Thoracic aorta (tissue), 2 donors: ENCODE data around the gene TOP1. TPM values are rescaled to one million over a fixed set of nuclear protein-coding genes. Genes with fewer than 3 reads are reported as not detected.
"Not testable (repeated sequence)": the region's sequence is repeated elsewhere in the genome, so short reads cannot be mapped to it uniquely, and the experiment has no call there.

Experiments
- ATAC-seq: fragments of 150-250 bp; one replicate; pipeline ENCODE4 v1.8.0; 2017; ENCODE audit warnings: low read depth; ENCODE audit not compliant: insufficient number of reproducible peaks, low FRiP score
- DNase-seq: peaks from one replicate; pipeline ENCODE4 v3.0.0-alpha.2; 2020; ENCODE audit warnings: low spot score
- H3K27ac ChIP-seq, 2 donors: fragments of 200-600 bp; sonication (generic); 1 replicate in 1 of 2; 2 replicates in 1 of 2; pipeline ENCODE4 v1.5.1; 2016; ENCODE audit warnings: mild to moderate bottlenecking in 2 of 2, moderate library complexity in 2 of 2
- H3K27me3 ChIP-seq: fragments of 200-600 bp; sonication (generic); replicated peaks from 2 replicates; pipeline ENCODE4 v1.6.0; 2016; ENCODE audit warnings: mild to moderate bottlenecking; ENCODE audit not compliant: insufficient read depth
- H3K36me3 ChIP-seq: fragments of 200-600 bp; sonication (generic); one replicate; pipeline ENCODE4 v1.5.1; 2016
- H3K4me1 ChIP-seq, 2 donors: fragments of 200-600 bp; sonication (generic); 1 replicate in 1 of 2; 2 replicates in 1 of 2; pipeline versions ENCODE4 v1.5.1 to v1.6.0; 2016; ENCODE audit warnings: low read depth in 2 of 2, mild to moderate bottlenecking in 1 of 2; ENCODE audit not compliant: control insufficient read depth in 1 of 2
- H3K4me3 ChIP-seq: fragments of 200-600 bp; sonication (generic); 2 replicates; pipeline ENCODE4 v1.5.1; 2016; ENCODE audit warnings: mild to moderate bottlenecking
- H3K9me3 ChIP-seq: fragments of 200-600 bp; sonication (generic); 2 replicates; pipeline ENCODE4 v1.5.1; 2016
- total RNA-seq, 2 donors: library from RNA; depleted of rRNA; stranded (reverse); fragments of >200 nt; gene quantifications; one replicate each; pipeline versions ENCODE4 v1.1.0 to v1.2.3, GENCODE V29; 2016
- TF ChIP-seq, protein P1 (sequence below): fragments of 200-600 bp; sonication (generic); IDR thresholded peaks from one replicate; pipeline ENCODE4 v1.5.1; 2019; ENCODE audit warnings: antibody characterized with exemption

TOP1 gene
- total RNA-seq, 2 donors from 2014 or later = 17.3 to 35.4 TPM

DNA sequence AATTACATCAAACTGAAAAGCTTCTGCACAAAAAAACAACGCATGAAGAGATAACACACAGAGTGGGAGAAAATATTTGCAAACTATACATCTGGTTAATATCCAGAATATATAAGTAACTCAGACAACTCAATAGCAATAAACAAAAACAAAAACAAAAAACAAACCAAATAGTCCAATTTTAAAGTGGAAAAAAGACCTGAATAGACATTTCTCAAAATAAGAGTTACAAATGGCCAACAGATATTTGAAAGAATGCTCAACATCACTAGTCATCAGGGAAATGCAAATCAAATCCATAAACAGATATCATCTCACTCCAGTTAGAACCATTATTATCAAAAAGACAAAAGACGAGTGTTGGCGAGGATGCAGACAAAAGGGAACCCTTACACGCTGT is 28.8 kb upstream of the TOP1 start:
- H3K4me3 ChIP-seq = no peak overlapping the region
- H3K4me1 ChIP-seq = peaks cover 1 to 15% of the 10 kb centered on the region in 2 donors
- no peak for ATAC-seq
- no peak for DNase-seq
- no peaks in the 10 kb centered on the region for H3K9me3 ChIP-seq
- no peaks in the 10 kb centered on the region for H3K36me3 ChIP-seq
- H3K27ac ChIP-seq = no peak overlapping the region
- TF ChIP-seq, protein P1, sequence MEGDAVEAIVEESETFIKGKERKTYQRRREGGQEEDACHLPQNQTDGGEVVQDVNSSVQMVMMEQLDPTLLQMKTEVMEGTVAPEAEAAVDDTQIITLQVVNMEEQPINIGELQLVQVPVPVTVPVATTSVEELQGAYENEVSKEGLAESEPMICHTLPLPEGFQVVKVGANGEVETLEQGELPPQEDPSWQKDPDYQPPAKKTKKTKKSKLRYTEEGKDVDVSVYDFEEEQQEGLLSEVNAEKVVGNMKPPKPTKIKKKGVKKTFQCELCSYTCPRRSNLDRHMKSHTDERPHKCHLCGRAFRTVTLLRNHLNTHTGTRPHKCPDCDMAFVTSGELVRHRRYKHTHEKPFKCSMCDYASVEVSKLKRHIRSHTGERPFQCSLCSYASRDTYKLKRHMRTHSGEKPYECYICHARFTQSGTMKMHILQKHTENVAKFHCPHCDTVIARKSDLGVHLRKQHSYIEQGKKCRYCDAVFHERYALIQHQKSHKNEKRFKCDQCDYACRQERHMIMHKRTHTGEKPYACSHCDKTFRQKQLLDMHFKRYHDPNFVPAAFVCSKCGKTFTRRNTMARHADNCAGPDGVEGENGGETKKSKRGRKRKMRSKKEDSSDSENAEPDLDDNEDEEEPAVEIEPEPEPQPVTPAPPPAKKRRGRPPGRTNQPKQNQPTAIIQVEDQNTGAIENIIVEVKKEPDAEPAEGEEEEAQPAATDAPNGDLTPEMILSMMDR = no peak
- H3K27me3 ChIP-seq = no peaks in the 10 kb centered on the region

DNA sequence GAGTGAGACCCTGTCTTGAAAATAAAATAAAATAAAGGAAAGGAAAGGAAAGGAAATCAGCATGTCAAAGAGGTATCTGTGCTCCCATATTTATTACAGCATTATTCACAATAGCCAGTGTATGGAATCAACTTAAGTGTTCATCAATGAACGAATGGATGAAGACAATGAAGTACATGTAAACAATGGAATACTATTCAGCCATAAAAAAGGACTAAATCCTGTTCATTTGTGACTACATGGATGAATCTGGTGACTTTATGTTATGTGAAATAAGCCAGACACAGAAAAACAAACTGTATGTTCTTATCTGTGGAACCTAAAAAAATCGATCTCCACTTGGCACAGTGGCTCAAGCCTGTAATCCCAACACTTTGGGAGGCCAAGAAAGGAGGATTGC is 28.0 kb upstream of the TOP1 start:
- H3K27me3 ChIP-seq = no peaks in the 10 kb centered on the region
- TF ChIP-seq, protein P1 = no peak
- DNase-seq = no peak
- no peak for ATAC-seq
- no peak overlapping the region for H3K27ac ChIP-seq
- H3K36me3 ChIP-seq = no peaks in the 10 kb centered on the region
- peaks cover 8 to 23% of the 10 kb centered on the region in 2 donors for H3K4me1 ChIP-seq
- H3K4me3 ChIP-seq = no peak overlapping the region
- H3K9me3 ChIP-seq = no peaks in the 10 kb centered on the region

DNA sequence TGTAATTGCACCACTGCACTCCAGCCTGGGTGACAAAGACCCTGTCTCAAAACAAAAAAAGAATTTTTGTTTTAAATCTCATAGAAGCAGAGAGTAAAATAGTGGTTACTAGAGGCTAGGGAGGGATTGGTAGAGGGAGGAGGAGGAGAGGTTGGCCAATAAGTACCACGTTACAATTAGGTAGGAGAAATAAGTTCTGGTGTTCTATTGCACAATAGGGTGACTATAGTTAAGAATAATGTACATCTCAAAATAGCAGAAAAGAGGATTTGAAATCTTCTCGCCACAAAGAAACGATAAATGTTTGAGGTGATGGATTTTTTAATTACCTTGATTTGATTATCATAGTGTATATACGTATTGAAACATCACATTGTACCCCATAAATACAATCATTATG is 27.1 kb upstream of the TOP1 start:
- no peaks in the 10 kb centered on the region for H3K36me3 ChIP-seq
- H3K27me3 ChIP-seq = no peaks in the 10 kb centered on the region
- H3K4me3 ChIP-seq = no peak overlapping the region
- ATAC-seq (no peak), DNase-seq (no peak)
- H3K4me1 ChIP-seq = peaks cover 13 to 31% of the 10 kb centered on the region in 2 donors
- H3K27ac ChIP-seq = no peak overlapping the region
- no peaks in the 10 kb centered on the region for H3K9me3 ChIP-seq
- TF ChIP-seq, protein P1 = no peak

DNA sequence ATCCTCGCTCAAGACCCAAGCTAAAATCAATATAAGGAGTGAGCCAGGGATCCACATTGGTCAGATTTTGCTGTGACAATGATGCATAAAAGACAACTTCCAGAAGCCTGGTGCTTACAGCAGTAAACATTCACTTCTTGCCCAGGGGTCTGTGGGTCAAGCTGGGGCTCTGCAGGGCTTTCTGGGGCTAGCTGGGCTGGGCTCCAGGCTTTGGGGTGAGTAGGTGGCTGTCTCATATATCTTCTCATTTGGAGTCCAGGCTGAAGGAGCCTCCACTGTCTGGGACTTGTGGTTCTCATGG is 25.8 kb upstream of the TOP1 start:
- peak overlapping the region in 1 of 2 donors; percentile 54 for H3K27ac ChIP-seq
- peaks cover 13 to 31% of the 10 kb centered on the region in 2 donors for H3K4me1 ChIP-seq
- no peaks in the 10 kb centered on the region for H3K9me3 ChIP-seq
- H3K27me3 ChIP-seq = no peaks in the 10 kb centered on the region
- no peaks in the 10 kb centered on the region for H3K36me3 ChIP-seq
- H3K4me3 ChIP-seq = no peak overlapping the region
- ATAC-seq (no peak), DNase-seq (no peak)
- TF ChIP-seq, protein P1 = no peak

DNA sequence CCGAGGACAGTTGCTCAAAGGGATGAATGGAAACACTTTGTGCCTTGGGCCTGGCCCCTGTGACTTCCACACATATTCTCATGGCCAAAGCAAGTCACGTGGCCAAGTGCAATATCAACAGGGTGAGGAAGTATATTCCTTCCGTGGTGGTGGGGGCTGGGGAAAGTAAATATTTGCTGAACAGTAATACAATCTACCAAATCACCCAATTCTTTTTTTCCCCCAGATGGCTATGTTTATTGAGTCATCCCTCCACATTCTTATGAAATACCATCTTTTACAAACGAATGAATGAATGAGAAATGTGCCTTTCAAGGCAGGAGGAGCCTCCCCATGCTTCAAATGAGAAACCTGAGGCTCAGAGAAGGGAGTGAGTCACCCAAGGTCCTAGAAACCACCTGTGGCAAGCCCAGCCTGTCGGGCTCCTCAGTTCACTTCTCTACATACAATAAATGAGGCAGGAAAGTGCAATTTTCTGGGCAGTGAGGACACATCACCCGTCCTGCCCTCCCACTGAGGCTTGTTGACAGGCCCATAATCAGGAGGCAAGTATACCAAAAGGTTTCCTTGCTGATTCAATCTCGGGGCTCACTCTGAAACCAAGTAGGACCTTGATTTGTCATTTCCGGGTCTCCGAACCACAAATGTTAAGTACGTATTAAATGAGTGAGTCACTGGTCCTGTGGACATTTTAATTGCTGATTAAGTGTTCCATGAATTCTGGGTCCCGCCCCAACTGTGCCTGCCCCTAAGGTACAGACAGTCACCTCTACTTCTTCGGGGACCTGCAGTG is 25.3 kb upstream of the TOP1 start:
- ATAC-seq = peak; percentile 37
- Histone ChIP-seq H3K4me3 (no peak overlapping the region), H3K4me1 (peaks cover 16 to 32% of the 10 kb centered on the region in 2 donors), H3K9me3 (no peaks in the 10 kb centered on the region), H3K27me3 (no peaks in the 10 kb centered on the region), H3K27ac (peak overlapping the region in 1 of 2 donors; percentile 54), H3K36me3 (no peaks in the 10 kb centered on the region)
- TF ChIP-seq, protein P1 = no peak
- DNase-seq = peak; percentile 55

DNA sequence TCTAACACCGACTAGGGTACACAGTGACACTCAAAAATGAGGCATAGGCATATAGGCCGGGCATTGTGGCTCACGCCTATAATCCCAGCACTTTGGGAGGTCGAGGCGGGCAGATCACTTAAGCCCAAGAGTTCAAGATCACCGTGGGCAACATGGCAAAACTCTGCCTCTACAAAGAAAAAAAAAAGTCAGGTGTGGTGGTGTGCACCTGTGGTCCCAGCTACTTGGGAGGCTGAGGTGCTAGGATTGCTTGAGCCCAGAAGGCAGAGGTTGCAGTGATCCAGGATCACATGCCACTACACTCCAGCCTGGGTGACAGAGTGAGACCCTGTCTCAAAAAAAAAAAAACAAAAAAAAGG is 24.7 kb upstream of the TOP1 start:
- peaks cover 16 to 34% of the 10 kb centered on the region in 2 donors for H3K4me1 ChIP-seq
- H3K9me3 ChIP-seq, H3K27ac ChIP-seq, H3K4me3 ChIP-seq, H3K27me3 ChIP-seq, H3K36me3 ChIP-seq, ATAC-seq, DNase-seq: not testable (repeated sequence)
